ENCODE data around the gene PHPT1.

The PHPT1 gene

GRCh38 chr9:136898483-136899100, 49.4 kb downstream of the PHPT1 start:
- H3K4me3 ChIP-seq (ENCODE audit: low read depth, low read length) = no peak overlapping the region
- TF ChIP-seq CTCF (IDR thresholded peaks at IDR 0.05; ENCODE audit: control insufficient read depth, extremely low read depth, insufficient read depth) = no peak
- DNase-seq (ENCODE audit: low read depth) = no peak

- TF ChIP-seq CTCF (IDR thresholded peaks at IDR 0.05; ENCODE audit: control insufficient read depth, extremely low read depth, insufficient read depth) = no peak
- DNase-seq (ENCODE audit: low read depth) = no peak
- no peak overlapping the region for H3K4me3 ChIP-seq (ENCODE audit: low read depth, low read length)
Observed at GRCh38 chr9:136899196-136899595, 50.0 kb downstream of the PHPT1 start.

GRCh38 chr9:136900556-136900955, 51.3 kb downstream of the PHPT1 start:
- DNase-seq (ENCODE audit: low read depth) = no peak
- no peak for TF ChIP-seq CTCF (IDR thresholded peaks at IDR 0.05; ENCODE audit: control insufficient read depth, extremely low read depth, insufficient read depth)
- H3K4me3 ChIP-seq (ENCODE audit: low read depth, low read length) = no peak overlapping the region

Measured in LNCaP clone FGC (cell line).